VCaP (cell line): ENCODE data around the gene BRMS1.
A peak's percentile ranks its signal among the peaks of the same experiment; 100 is the strongest.

Experiments
- H3K27ac ChIP-seq: fragments of 450-650 bp; 2 replicates; pipeline ENCODE4 v1.5.1; 2017
- TF ChIP-seq, protein P1 (sequence below): fragments of 450-650 bp; conservative IDR thresholded peaks from 2 replicates; pipeline ENCODE4 v1.5.1; 2017; ENCODE audit warnings: mild to moderate bottlenecking, moderate library complexity

The BRMS1 gene

DNA sequence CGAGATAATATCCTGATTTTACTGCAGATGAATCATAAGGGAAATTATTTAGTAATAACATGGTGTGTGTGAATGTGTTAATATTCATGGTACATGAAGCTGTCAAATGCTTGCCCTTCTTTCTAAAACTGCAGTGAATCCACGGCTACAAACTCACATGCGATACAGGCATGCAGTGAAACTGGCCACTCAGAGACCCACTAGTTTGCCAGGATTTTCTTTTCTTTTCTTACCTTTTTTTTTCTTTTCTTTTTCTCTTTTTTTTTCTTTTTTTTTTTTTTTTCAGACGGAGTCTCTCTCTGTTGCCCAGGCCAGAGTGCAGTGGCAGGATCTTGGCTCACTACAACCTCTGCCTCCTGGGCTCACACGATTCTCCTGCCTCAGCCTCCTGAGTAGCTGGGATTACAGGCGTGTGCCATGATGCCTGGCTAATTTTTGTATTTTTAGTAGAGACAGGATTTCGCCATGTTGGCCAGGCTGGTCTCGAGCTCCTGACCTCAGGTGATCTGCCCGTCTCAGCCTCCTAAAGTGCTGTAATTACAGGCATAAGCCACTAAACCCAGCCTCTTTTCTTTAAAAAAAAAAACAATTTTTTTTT is 28.9 kb upstream of the BRMS1 start:
- peak overlapping the region; percentile 98 for H3K27ac ChIP-seq
- TF ChIP-seq, protein P1, sequence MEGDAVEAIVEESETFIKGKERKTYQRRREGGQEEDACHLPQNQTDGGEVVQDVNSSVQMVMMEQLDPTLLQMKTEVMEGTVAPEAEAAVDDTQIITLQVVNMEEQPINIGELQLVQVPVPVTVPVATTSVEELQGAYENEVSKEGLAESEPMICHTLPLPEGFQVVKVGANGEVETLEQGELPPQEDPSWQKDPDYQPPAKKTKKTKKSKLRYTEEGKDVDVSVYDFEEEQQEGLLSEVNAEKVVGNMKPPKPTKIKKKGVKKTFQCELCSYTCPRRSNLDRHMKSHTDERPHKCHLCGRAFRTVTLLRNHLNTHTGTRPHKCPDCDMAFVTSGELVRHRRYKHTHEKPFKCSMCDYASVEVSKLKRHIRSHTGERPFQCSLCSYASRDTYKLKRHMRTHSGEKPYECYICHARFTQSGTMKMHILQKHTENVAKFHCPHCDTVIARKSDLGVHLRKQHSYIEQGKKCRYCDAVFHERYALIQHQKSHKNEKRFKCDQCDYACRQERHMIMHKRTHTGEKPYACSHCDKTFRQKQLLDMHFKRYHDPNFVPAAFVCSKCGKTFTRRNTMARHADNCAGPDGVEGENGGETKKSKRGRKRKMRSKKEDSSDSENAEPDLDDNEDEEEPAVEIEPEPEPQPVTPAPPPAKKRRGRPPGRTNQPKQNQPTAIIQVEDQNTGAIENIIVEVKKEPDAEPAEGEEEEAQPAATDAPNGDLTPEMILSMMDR: 0 out of 2 replicates have a peak, but pooled peaks have one; percentile 9

DNA sequence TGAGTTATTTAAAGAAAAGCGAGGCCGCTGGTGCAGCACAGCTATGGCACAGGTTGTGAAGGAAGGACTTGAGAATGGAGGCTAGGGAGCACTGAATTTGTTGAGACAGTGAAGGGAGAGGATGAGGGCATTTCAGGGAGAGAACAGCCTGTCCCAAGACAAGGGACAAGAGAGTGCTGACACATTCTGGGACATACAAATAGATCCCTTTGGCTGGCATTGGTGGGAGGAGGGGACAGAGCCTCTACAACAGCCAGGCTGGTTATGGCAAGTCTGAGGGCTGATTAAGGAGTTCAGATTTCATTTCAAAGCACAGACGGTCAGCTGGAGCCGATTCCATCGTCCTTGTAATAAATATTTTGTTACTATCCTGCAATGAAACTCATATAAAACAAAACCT is 28.4 kb upstream of the BRMS1 start:
- H3K27ac ChIP-seq: peak overlapping the region; percentile 98
- TF ChIP-seq, protein P1: no peak

DNA sequence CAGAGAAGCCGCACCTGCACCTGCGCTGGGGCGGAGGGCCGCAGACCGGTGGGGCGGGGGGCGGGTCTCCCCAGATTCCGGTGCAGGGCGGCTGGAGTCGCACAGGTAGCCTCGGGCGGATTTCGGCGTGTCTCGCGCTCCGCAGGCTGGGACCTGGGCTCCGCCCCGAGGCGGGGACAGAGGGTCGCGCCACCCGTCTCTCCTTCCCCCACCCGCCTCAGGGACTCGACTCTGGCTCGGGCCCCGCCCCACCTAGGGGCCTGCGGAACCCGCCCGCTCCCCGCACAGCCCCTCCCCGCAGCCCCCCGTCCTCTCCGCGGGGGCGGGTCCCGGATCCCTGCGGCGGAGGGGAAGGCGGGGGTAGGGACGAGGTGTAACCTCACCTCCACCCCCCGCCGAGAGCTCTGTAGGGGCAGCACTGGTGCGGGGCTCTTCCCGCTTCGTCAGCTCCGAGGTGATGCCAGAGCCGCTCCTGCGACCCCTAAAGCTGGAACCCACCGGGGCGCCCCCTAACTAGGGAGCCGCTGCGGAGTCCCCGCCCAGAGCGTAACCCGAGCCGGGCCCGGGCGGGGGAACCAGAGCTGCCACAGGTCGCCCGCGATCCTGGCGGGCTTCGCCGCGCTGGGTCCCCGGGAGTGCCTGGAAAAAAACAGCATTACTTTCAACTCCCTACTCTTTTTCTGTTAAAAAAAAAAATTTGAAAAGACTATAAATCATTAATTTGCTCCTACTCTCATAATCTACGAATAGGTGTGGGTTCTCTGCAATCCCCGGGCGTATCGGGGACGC is 26.9 kb upstream of the BRMS1 start, which contains the start of gene SLC29A2:
SLC29A2 (minus strand) TSS at position 134 of the 789 bp plus-strand sequence. CDS start 169 bp downstream, outside the sequence.
- H3K27ac ChIP-seq: peak within 1 kb of the TSS; percentile 98
- TF ChIP-seq, protein P1: no peak

- H3K27ac ChIP-seq: peak overlapping the region; percentile 98; the same call in 1 of the 2 replicates
These were observed 24.4 kb upstream of the BRMS1 start for GRCh38 chr11:66369073-66369894.

DNA sequence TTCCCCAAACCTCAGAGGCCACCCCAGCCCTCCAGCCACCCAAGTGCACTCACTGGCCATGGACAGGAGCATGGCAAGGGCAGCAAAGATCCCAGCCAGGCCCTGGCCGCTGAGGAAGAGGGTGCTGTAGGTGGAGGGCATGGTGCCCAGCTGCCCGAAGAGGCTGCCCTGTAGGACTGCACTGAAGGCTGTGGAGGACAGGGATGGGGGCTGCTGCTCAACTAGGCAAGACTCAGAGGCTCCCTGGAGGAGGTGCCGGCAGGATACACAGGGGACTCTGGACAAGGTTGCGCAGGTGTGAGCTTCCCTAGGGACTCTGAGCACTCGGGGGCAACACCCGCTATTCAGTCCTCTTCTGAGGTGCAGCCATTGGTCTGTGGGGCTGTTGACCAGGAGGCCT is 23.6 kb upstream of the BRMS1 start:
- peak overlapping the region; percentile 98; the same call in 1 of the 2 replicates for H3K27ac ChIP-seq
- TF ChIP-seq, protein P1: no peak

More at GRCh38 chr11:66369073-66369894, 24.4 kb upstream of the BRMS1 start:
- TF ChIP-seq, protein P1: no peak

DNA sequence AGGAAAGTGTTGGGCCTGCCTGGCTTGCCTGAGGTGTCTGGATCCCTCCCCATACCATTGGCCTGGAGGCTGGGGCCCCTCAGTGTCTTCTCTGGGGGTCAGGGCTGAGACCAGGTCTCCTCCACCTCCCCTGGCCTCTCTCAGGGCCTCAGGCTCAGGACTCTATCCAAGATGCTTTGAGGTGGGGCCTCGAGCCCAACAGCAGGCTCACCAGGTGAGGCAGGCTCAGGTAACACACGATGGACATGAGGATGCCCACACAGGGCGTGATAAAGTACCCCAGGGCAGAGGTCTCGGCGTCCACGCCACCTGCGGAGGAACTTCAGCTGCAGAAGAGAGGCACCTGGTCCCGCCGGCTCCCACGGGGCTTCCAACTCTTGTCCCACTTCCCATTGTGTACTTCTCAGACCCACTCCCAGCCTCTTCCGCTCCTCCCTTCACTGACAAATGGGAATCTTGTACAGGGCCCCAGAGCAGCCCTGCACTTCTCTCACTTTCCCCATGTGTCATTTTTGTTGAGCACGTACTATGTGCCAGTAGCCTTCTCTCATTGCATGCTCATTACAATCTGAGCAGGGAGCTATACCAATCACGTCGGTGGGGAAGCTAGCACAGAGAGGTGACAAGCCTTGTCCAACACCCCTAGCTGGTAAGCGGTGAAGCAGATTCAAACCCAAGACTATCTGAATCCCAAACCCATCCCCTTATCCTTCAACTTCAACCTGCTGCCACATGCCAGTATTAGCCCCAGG is 22.8 kb upstream of the BRMS1 start:
- TF ChIP-seq, protein P1: no peak
- H3K27ac ChIP-seq: no peak overlapping the region; the same call in 1 of the 2 replicates
